HG03521 (cell line): ENCODE measurements around the gene SCN9A.
"Not testable (repeated sequence)": the region's sequence is repeated elsewhere in the genome, so short reads cannot be mapped to it uniquely, and the experiment has no call there.

ENCODE experiments used
- ATAC-seq: cut with Tn5 transposase; IDR thresholded peaks from one replicate; pipeline ENCODE4 v1.9.1; 2021; ENCODE audit warnings: mild to moderate bottlenecking, moderate library complexity; ENCODE audit not compliant: unreplicated experiment

SCN9A gene

GRCh38 chr2:166337932-166338331, 37.8 kb downstream of the SCN9A start:
- no peak for ATAC-seq

- no peak for ATAC-seq
These were observed 40.5 kb downstream of the SCN9A start for GRCh38 chr2:166335284-166335683.

- ATAC-seq: no peak
These were observed 40.9 kb downstream of the SCN9A start for GRCh38 chr2:166334805-166335204.

GRCh38 chr2:166333801-166334200, 41.9 kb downstream of the SCN9A start:
- no peak for ATAC-seq

GRCh38 chr2:166332106-166332505, 43.6 kb downstream of the SCN9A start:
- no peak for ATAC-seq

- no peak for ATAC-seq
These were observed 44.3 kb downstream of the SCN9A start for GRCh38 chr2:166331468-166331867.

GRCh38 chr2:166329465-166329864, 46.3 kb downstream of the SCN9A start:
- no peak for ATAC-seq

- no peak for ATAC-seq
These were observed 47.6 kb downstream of the SCN9A start for GRCh38 chr2:166328147-166328546.

GRCh38 chr2:166321076-166321475, 54.7 kb downstream of the SCN9A start:
- ATAC-seq: no peak

- ATAC-seq: no peak
These were observed 61.6 kb downstream of the SCN9A start for GRCh38 chr2:166314022-166314759.

- ATAC-seq: not testable (repeated sequence)
These were observed 62.9 kb downstream of the SCN9A start for GRCh38 chr2:166312863-166313262.

- no peak for ATAC-seq
These were observed 68.4 kb downstream of the SCN9A start for GRCh38 chr2:166307326-166307725.

GRCh38 chr2:166304656-166305055, 71.1 kb downstream of the SCN9A start:
- ATAC-seq: no peak

GRCh38 chr2:166302036-166302435, 73.7 kb downstream of the SCN9A start:
- ATAC-seq: no peak

GRCh38 chr2:166297951-166298350, 77.8 kb downstream of the SCN9A start:
- no peak for ATAC-seq

GRCh38 chr2:166293984-166294383, 81.8 kb downstream of the SCN9A start:
- no peak for ATAC-seq

- ATAC-seq: no peak
These were observed 90.5 kb downstream of the SCN9A start for GRCh38 chr2:166285215-166285614.

- ATAC-seq: no peak
These were observed 91.4 kb downstream of the SCN9A start for GRCh38 chr2:166284359-166284758.

GRCh38 chr2:166282154-166282553, 93.6 kb downstream of the SCN9A start:
- ATAC-seq: no peak

GRCh38 chr2:166278856-166279255, 96.9 kb downstream of the SCN9A start:
- ATAC-seq: no peak

- no peak for ATAC-seq
These were observed 105.4 kb downstream of the SCN9A start for GRCh38 chr2:166270376-166270775.

GRCh38 chr2:166269322-166269721, 106.4 kb downstream of the SCN9A start:
- ATAC-seq: no peak

- no peak for ATAC-seq
These were observed 117.9 kb downstream of the SCN9A start for GRCh38 chr2:166257859-166258258.
